Activated CD4-positive, alpha-beta memory T cell treated with anti-CD3 and anti-CD28 coated beads for 36 hours (primary cell): ENCODE results near the gene ARID1A. TPM values are rescaled to one million over a fixed set of nuclear protein-coding genes. Genes with fewer than 3 reads are reported as not detected.
A peak's percentile ranks its signal among the peaks of the same experiment; 100 is the strongest.

Source experiments
- CTCF ChIA-PET: fragments of 350-600 bp; sonication (Branson Sonifier 250); formaldehyde crosslinking; loops from one replicate; lab custom pipeline; 2021; ENCODE audit warnings: antibody characterized with exemption, inconsistent platforms; lab: Charles Lee
- POLR2A ChIA-PET: fragments of 350-600 bp; sonication (Branson Sonifier 250); formaldehyde crosslinking; loops from one replicate; lab custom pipeline; 2021; ENCODE audit warnings: antibody characterized with exemption; lab: Charles Lee
- DNase-seq: peaks from one replicate; pipeline ENCODE4 v3.0.0-alpha.2; 2020
- H3K27ac Mint-ChIP-seq: one replicate; pipeline ENCODE4 v1.8.0; 2021; ENCODE audit warnings: mixed read lengths
- H3K27me3 Mint-ChIP-seq: one replicate; pipeline ENCODE4 v1.8.0; 2021; ENCODE audit warnings: mixed read lengths
- H3K36me3 Mint-ChIP-seq: one replicate; pipeline ENCODE4 v1.8.0; 2021; ENCODE audit warnings: mixed read lengths
- H3K4me1 Mint-ChIP-seq: one replicate; pipeline ENCODE4 v1.8.0; 2021; ENCODE audit warnings: low read depth, mixed read lengths
- H3K4me3 Mint-ChIP-seq: one replicate; pipeline ENCODE4 v1.8.0; 2021; ENCODE audit warnings: mild to moderate bottlenecking, mixed read lengths
- H3K9me3 Mint-ChIP-seq: one replicate; pipeline ENCODE4 v1.8.0; 2021; ENCODE audit warnings: mixed read lengths
- intact Hi-C: fragments of 100-400 bp; cut with micrococcal nuclease; formaldehyde crosslinking; loops from one replicate; pipeline ENCODE4 v1.15.1; 2023
- total RNA-seq, 2 experiments: library from RNA; stranded (reverse); gene quantifications; one replicate each; pipeline ENCODE4 v1.2.3, GENCODE V29; 2021

Gene ARID1A
- total RNA-seq, 2 experiments from 2014 or later, result 64.3 to 67.8 TPM

- Mint-ChIP-seq H3K36me3 (peaks cover 21% of the 10 kb centered on the region), H3K27me3 (no peaks in the 10 kb centered on the region), H3K4me1 (peaks cover 75% of the 10 kb centered on the region), H3K4me3 (peak overlapping the region; percentile 90), H3K9me3 (no peaks in the 10 kb centered on the region), H3K27ac (peak overlapping the region; percentile 99)
- POLR2A ChIA-PET, result interaction anchor here (0.6 to 8.2 kb wide), 25 partner anchors 10 to 285 kb away, joined by 3 to 177 read pairs (median 6); partner anchors contain the start of gene ARID1A
- CTCF ChIA-PET, result interaction anchor here (0.6 to 9.4 kb wide), 39 partner anchors 10 to 288 kb away, joined by 3 to 245 read pairs (median 8); partner anchors contain the start of genes ARID1A, GPN2 and NUDC
- DNase-seq, result peak; percentile 94
- intact Hi-C loops, result loop anchor here (1.0 to 5.0 kb wide), 5 partner anchors 44 to 246 kb away; no protein-coding TSS in a partner anchor
Measured at GRCh38 chr1:26788836-26789611, 93.2 kb downstream of the ARID1A start.

DNA sequence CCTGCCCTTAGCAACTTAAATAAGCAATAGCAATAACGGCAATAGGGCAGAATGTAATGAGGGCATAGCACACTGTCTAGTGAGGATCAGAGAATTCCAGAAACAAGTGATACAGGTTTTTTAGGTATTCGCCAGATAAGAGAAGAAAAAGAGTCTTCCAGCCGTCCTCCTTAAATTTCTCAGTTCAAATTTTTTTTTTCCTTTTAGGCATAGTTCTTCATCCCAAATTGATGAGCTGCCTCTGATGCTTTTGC, 93.7 kb downstream of the ARID1A start:
- Mint-ChIP-seq H3K27ac (peak overlapping the region; percentile 99), H3K4me1 (peaks cover 71% of the 10 kb centered on the region), H3K27me3 (no peaks in the 10 kb centered on the region), H3K36me3 (peaks cover 27% of the 10 kb centered on the region), H3K4me3 (peak overlapping the region; percentile 90), H3K9me3 (no peaks in the 10 kb centered on the region)
- CTCF ChIA-PET, result interaction anchor here (0.8 to 9.4 kb wide), 29 partner anchors 10 to 289 kb away, joined by 3 to 245 read pairs (median 10); partner anchors contain the start of genes ARID1A and NUDC
- POLR2A ChIA-PET, result interaction anchor here (0.6 to 8.2 kb wide), 19 partner anchors 10 to 286 kb away, joined by 3 to 177 read pairs (median 5); partner anchors contain the start of gene ARID1A
- intact Hi-C loops, result loop anchor here (1.0 to 5.0 kb wide), 5 partner anchors 43 to 247 kb away; no protein-coding TSS in a partner anchor
- no peak for DNase-seq

DNA sequence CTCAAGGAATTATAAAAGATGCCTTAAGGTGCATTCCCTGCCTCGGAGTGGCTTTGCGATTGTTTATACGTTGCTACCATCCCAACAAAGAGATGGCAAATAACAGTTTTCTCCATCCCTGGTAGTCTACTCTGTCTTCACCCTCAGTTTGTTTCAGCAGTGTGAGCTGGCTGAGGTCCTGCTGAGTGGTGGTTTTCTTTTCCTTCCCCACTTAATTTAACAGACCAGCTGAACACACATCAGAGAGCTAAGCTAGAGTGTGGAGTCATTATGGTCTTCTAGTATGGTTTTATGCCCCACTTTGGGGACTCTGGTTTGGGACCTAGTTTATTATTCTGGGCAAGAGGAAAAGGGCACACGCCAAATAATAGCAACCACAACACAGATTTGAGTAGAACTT, 94.1 kb downstream of the ARID1A start:
- peaks cover 30% of the 10 kb centered on the region for H3K36me3 Mint-ChIP-seq
- ChIA-PET POLR2A (interaction anchor here (0.6 to 8.2 kb wide), 16 partner anchors 9 to 223 kb away, joined by 3 to 177 read pairs (median 6); partner anchors contain the start of genes ARID1A and GPN2), CTCF (interaction anchor here (0.7 to 9.4 kb wide), 34 partner anchors 11 to 672 kb away, joined by 3 to 245 read pairs (median 8); partner anchors contain the start of genes ARID1A and NUDC)
- peak; percentile 59 for DNase-seq
- peak overlapping the region; percentile 90 for H3K4me3 Mint-ChIP-seq
- peaks cover 67% of the 10 kb centered on the region for H3K4me1 Mint-ChIP-seq
- no peaks in the 10 kb centered on the region for H3K27me3 Mint-ChIP-seq
- intact Hi-C loops, result loop anchor here (1.0 to 5.0 kb wide), 13 partner anchors 10 to 290 kb away; no protein-coding TSS in a partner anchor
- no peaks in the 10 kb centered on the region for H3K9me3 Mint-ChIP-seq
- H3K27ac Mint-ChIP-seq, result peak overlapping the region; percentile 99

- DNase-seq, result peak; percentile 66
- ChIA-PET CTCF (interaction anchor here (0.7 to 9.4 kb wide), 31 partner anchors 10 to 673 kb away, joined by 3 to 245 read pairs (median 9); partner anchors contain the start of genes ARID1A and NUDC), POLR2A (interaction anchor here (0.6 to 8.2 kb wide), 17 partner anchors 9 to 291 kb away, joined by 3 to 177 read pairs (median 5); partner anchors contain the start of genes ARID1A, GPATCH3 and GPN2)
- Mint-ChIP-seq H3K36me3 (peaks cover 34% of the 10 kb centered on the region), H3K4me3 (peak overlapping the region; percentile 90), H3K27ac (peak overlapping the region; percentile 99), H3K9me3 (no peaks in the 10 kb centered on the region), H3K4me1 (peaks cover 61% of the 10 kb centered on the region), H3K27me3 (no peaks in the 10 kb centered on the region)
- intact Hi-C loops, result loop anchor here (1.0 to 2.0 kb wide), 8 partner anchors 10 to 290 kb away; no protein-coding TSS in a partner anchor
Measured at GRCh38 chr1:26790551-26790953, 94.7 kb downstream of the ARID1A start.

- intact Hi-C loops, result loop anchor here (2.0 kb wide), 2 partner anchors 74 to 88 kb away; no protein-coding TSS in a partner anchor
- peak overlapping the region; percentile 90 for H3K4me3 Mint-ChIP-seq
- POLR2A ChIA-PET, result interaction anchor here (0.9 to 8.2 kb wide), 13 partner anchors 9 to 291 kb away, joined by 3 to 177 read pairs (median 5); partner anchors contain the start of genes ARID1A, GPATCH3 and GPN2
- peaks cover 34% of the 10 kb centered on the region for H3K36me3 Mint-ChIP-seq
- H3K9me3 Mint-ChIP-seq, result no peaks in the 10 kb centered on the region
- H3K27ac Mint-ChIP-seq, result peak overlapping the region; percentile 99
- no peaks in the 10 kb centered on the region for H3K27me3 Mint-ChIP-seq
- peaks cover 55% of the 10 kb centered on the region for H3K4me1 Mint-ChIP-seq
- no peak for DNase-seq
- CTCF ChIA-PET, result interaction anchor here (0.8 to 9.4 kb wide), 18 partner anchors 10 to 290 kb away, joined by 3 to 245 read pairs (median 36); partner anchors contain the start of gene ARID1A
Measured at GRCh38 chr1:26791148-26791547, 95.3 kb downstream of the ARID1A start.

DNA sequence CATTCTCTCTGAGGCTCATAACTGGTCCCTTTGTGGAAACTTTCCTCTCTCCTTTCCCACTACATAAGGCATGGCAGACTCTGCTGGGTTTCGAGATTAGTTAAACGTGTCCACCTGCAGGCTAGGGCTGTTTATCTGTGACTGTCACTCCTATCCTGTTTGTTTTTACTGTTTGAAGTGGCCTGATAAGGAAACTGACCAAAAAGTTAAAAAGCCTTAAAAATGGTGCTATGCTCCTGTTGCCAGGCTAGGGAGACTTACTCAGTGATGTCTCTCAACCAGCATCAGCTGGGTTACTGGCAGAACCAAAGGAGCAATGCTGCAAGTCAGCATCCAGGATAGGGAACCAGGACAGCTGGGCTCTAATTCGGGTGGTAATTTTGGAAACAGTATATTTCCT, 95.8 kb downstream of the ARID1A start:
- Mint-ChIP-seq H3K36me3 (peaks cover 38% of the 10 kb centered on the region), H3K4me1 (peaks cover 50% of the 10 kb centered on the region)

GRCh38 chr1:26792924-26793323, 97.1 kb downstream of the ARID1A start:
- Mint-ChIP-seq H3K27ac (no peak overlapping the region), H3K4me3 (no peak overlapping the region), H3K9me3 (no peaks in the 10 kb centered on the region), H3K4me1 (peaks cover 47% of the 10 kb centered on the region), H3K36me3 (peaks cover 38% of the 10 kb centered on the region), H3K27me3 (no peaks in the 10 kb centered on the region)
- ChIA-PET POLR2A (no interaction called here), CTCF (interaction anchor here (1.0 to 4.8 kb wide), 2 partner anchors 17 to 89 kb away, joined by 3 to 52 read pairs; no protein-coding TSS in a partner anchor)
- no peak for DNase-seq
- intact Hi-C loops, result no loop called here

More for the DNA sequence above, 95.8 kb downstream of the ARID1A start:
- ChIA-PET POLR2A (interaction anchor here (1.1 to 8.2 kb wide), 7 partner anchors 20 to 292 kb away, joined by 3 to 177 read pairs (median 9); partner anchors contain the start of genes ARID1A and GPATCH3), CTCF (interaction anchor here (1.0 to 9.4 kb wide), 11 partner anchors 9 to 291 kb away, joined by 3 to 245 read pairs (median 52); partner anchors contain the start of gene ARID1A)
- peak overlapping the region; percentile 90 for H3K4me3 Mint-ChIP-seq
- no peaks in the 10 kb centered on the region for H3K27me3 Mint-ChIP-seq
- H3K9me3 Mint-ChIP-seq, result no peaks in the 10 kb centered on the region
- intact Hi-C loops, result loop anchor here (2.0 kb wide), 2 partner anchors 73 to 87 kb away; no protein-coding TSS in a partner anchor
- no peak for DNase-seq
- peak overlapping the region; percentile 99 for H3K27ac Mint-ChIP-seq

DNA sequence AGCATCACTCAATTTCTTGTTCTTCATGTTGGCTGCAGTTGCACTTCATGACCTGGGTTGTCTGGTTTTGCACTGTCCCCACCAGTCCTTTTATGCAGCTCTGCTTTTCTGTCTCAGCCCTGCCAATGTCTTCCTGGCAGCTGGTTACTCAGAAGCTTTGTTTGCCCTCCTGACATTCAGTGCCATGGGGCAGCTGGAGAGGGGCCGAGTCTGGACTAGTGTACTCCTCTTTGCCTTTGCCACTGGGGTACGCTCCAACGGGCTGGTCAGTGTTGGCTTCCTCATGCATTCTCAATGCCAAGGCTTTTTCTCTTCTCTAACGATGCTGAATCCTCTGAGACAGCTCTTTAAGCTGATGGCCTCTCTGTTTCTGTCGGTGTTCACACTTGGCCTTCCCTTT, 98.6 kb downstream of the ARID1A start:
- POLR2A ChIA-PET, result interaction anchor here (1.3 kb wide), 1 partner anchor 16 kb away, joined by 3 read pairs; no protein-coding TSS in a partner anchor
- Mint-ChIP-seq H3K9me3 (no peaks in the 10 kb centered on the region), H3K27me3 (no peaks in the 10 kb centered on the region), H3K27ac (no peak overlapping the region), H3K4me1 (peaks cover 45% of the 10 kb centered on the region), H3K36me3 (peaks cover 38% of the 10 kb centered on the region), H3K4me3 (no peak overlapping the region)
- CTCF ChIA-PET, result interaction anchor here (1.1 to 1.2 kb wide), 2 partner anchors 193 to 195 kb away, joined by 3 to 4 read pairs; no protein-coding TSS in a partner anchor
- no peak for DNase-seq
- intact Hi-C loops, result no loop called here

DNA sequence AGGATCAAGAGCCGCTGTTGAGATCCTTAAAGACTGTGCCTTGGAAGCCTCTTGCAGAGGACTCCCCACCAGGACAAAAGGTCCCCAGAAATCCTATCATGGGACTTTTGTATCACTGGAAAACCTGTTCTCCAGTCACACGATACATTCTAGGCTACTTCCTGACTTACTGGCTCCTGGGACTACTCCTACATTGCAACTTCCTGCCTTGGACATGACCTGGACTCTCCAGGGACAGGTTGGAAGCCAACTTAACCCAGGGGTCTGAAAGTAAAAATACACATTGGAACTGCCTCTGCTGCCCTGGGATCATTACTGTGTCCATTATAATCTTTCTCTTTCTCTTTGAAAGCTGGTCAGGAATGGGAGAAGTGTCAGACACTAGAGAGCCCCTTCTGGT, 101.8 kb downstream of the ARID1A start:
- H3K36me3 Mint-ChIP-seq, result peaks cover 27% of the 10 kb centered on the region

GRCh38 chr1:26799479-26800142, 103.8 kb downstream of the ARID1A start:
- CTCF ChIA-PET, result interaction anchor here (0.8 to 6.2 kb wide), 12 partner anchors 10 to 300 kb away, joined by 3 to 54 read pairs (median 4); partner anchors contain the start of gene PIGV
- peak; percentile 33 for DNase-seq
- POLR2A ChIA-PET, result interaction anchor here (0.6 to 1.9 kb wide), 6 partner anchors 9 to 106 kb away, joined by 3 to 7 read pairs (median 4); partner anchors contain the start of gene PIGV
- peak overlapping the region; percentile 89 for H3K27ac Mint-ChIP-seq
- no peaks in the 10 kb centered on the region for H3K9me3 Mint-ChIP-seq
- intact Hi-C loops, result loop anchor here (1.0 kb wide), 1 partner anchor 9 kb away; no protein-coding TSS in a partner anchor
- H3K27me3 Mint-ChIP-seq, result no peaks in the 10 kb centered on the region
- peaks cover 35% of the 10 kb centered on the region for H3K4me1 Mint-ChIP-seq
- H3K36me3 Mint-ChIP-seq, result peaks cover 12% of the 10 kb centered on the region
- H3K4me3 Mint-ChIP-seq, result no peak overlapping the region

More for the DNA sequence above, 101.8 kb downstream of the ARID1A start:
- intact Hi-C loops, result no loop called here
- ChIA-PET POLR2A (no interaction called here), CTCF (interaction anchor here (0.8 to 6.2 kb wide), 2 partner anchors 13 to 65 kb away, joined by 4 to 54 read pairs; no protein-coding TSS in a partner anchor)
- DNase-seq, result no peak
- Mint-ChIP-seq H3K4me1 (peaks cover 43% of the 10 kb centered on the region), H3K27ac (peak overlapping the region; percentile 47), H3K27me3 (no peaks in the 10 kb centered on the region), H3K4me3 (no peak overlapping the region), H3K9me3 (no peaks in the 10 kb centered on the region)
